KG1 (cell line): ENCODE data around the gene TMSB15C.
A peak's percentile ranks its signal among the peaks of the same experiment; 100 is the strongest.
"Not testable (repeated sequence)": the region's sequence is repeated elsewhere in the genome, so short reads cannot be mapped to it uniquely, and the experiment has no call there.

Experiments used
- DNase-seq: peaks from one replicate; lab custom pipeline; 2025; lab: John Stamatoyannopoulos, UW

TMSB15C gene

DNA sequence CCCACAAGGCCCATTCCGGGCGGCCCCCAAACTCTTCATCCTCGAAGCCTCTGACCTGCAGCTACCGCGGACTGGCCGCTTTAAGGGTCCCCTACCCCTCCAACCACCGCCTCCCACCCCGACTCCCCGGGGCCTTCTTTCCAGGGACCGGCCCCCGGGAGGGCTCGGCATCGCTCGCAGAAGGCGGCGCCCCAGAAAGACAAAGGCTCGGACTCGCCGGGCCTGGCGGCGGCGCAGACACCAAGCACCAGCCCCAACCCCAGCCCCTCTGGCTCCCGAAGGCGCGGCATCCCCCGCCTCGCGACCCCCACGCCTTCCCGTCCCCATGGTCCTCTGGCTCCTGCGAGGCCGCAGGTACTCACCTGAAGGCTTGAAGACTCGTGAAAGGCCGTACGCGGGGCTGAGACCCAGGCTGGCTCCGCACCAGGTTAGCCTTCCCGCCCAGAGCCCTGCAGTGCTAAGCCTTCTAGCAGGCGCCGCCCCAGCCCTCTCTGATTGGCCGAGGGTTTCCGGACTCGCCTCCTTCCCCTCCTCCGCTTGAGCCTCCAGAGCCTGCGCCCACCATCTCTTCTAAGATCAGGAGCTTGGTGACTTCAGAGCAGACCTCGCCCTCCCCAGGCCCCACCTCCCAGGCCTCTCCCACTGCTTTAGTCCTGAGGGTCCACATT, at the start of gene TMSB15C:
Gene TMSB15C, minus strand, starts transcription at position 459 of the 668 bp plus-strand sequence.
- not testable (repeated sequence) for DNase-seq

DNA sequence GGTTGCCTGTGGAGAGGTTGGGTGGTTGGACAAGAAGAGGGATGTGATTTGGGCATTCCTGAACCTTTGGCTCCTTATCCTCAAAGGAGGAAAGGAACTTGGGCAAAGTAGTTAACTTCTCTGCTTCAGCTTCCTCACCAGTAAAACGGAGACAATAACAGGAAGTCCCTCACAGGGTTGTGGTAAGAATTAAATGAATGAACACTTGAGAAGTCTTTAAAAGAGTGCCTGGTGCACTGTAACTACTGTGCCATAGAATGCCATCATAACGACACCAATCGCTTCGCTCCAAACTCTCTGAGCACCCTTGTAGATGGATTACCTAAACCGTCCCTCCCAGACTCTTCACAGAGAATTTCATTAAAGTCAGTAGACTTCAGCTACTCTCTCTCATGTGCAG, 46.8 kb upstream of the TMSB15C start:
- peak; percentile 1 for DNase-seq

DNA sequence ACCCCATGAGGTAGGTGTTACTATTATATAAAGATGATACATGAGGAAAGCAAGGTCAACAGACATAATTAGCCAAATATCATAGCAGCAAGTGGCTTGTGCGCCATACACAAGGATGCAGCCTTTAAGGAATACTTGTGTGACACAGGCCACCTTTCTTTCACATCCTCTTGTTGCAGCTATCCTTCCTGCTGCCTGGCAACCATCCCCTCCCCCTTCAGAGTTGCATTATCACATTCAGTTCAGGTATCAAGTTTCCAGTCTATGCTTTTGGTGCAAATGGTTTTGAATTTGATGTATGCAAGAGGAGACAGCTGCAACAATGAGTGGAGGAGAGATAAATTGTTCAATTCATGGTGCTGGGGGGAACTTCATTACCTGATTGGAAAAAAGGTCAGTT, 42.7 kb upstream of the TMSB15C start:
- no peak for DNase-seq

DNA sequence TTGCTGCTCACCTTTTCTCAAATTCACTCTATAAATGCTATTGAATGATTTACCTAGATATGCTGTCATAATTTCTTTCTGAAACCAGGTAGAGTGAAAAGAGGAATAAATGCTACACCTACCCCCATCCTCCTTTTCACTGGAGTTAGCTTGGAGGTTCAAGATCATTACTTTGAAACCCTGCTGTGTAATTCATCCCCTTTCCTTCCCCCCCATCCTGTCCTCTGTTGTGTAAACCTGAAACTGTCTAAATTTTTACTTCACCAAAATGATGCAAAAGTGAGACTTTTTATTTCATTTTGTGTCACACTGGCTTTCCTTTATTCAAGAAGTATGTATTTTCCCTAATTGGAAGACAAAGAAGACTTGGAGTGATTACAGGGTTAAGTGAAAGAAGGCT, 41.7 kb upstream of the TMSB15C start:
- DNase-seq, result no peak

DNA sequence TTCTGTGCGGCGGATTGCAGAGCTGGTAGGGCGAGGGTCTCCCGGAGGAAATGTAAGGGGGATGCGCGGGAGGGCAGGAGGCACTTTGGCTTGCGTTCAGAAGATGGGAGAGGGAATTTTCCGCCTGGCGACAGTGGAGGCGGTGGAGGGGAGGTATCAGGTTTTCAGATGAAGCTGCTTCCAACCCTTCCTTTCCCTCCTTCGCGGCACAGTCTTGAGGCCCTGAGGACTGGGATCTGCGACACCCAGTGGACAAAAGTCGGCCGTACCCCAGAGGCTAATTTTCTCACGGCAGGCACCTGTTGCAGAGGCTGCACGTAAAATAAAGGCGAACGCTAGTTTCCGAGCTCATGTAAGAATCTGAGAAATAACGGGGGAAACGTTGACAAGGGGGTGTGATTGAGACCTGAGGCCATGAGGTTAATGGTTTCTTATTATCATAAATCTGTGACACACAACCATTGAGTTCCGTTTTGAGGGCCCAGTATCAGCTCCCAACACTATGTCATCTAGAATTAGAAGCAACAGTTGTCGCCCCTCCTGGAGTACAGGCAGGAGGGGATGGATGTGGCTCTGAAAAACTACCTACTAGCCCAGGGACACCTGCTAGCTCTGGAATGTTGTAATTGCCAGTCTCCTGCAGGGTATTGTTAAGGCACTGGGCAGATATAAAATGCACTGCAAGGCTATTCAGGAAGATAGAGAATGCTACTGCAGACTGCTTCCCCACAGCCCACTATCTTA, 37.4 kb upstream of the TMSB15C start:
- no peak for DNase-seq

DNA sequence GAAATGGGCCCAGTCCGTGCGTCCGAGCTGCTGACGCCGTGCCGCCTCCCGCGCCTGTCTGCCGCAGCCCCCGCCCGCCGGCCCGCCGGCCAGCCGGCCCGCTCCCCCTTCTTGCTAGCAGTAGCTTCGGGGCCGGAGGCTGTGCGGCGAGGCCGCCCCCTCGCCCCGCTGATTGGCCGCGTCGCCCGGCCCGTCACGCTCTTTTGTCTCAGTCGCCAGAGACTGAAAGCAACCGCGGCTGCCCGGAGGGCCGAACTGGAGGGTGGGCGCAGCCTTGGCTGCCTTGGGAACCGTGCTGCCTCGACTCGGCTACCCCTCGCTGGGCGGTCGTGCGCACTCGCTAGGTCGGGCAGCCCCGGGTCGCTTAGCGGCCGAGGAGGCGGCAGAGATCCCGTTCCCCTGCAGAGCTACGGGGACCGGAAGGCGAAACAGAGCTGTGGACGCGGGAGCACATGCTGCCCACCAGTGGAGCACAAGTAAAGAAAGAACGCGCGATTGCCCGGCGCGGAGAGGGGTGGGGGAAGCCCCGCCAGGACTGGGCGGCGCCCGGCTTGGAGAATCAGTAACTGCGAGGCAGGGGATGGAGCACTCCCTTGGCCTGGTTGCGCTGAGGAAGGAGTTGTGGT, 36.4 kb upstream of the TMSB15C start, which contains the start of gene ZCCHC18:
Gene ZCCHC18, plus strand, starts transcription at position 198 of the 626 bp plus-strand sequence. CDS start 1,589 bp downstream, outside the sequence.
- no peak for DNase-seq

DNA sequence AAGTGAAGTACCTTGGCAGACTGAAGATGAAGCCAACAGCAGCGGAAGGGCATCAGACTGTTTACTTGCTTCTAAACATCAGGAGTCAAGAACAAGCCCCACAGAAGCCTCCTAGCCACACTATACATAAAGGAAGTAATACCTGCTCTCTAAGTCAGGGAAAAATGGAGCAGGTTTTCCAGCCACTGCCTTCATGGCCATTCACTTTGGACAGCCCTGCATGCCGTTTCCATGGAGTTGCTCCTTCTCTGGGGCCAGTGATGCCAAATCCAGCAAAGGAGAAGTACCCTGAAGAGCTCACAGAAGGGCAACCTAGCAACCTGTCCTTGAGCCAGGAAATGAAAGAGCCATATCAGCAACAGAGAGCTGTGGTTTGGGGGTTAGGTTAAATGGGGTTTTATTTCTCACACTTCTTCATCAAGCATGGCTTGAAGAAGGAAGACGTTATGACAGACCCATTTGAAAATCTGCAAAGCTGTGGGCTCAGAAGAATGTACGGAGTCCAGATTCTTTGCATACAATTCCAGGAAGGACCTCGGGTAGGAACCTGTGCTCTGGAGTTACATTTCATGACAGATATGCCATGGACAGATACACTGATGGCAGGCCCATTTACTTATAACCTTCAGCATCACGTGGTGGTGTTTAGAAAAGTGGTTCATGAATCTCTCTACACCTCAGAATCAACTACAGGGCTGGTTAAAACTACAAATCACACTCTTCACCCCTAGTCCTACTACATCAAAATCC, 34.6 kb upstream of the TMSB15C start:
- not testable (repeated sequence) for DNase-seq

DNA sequence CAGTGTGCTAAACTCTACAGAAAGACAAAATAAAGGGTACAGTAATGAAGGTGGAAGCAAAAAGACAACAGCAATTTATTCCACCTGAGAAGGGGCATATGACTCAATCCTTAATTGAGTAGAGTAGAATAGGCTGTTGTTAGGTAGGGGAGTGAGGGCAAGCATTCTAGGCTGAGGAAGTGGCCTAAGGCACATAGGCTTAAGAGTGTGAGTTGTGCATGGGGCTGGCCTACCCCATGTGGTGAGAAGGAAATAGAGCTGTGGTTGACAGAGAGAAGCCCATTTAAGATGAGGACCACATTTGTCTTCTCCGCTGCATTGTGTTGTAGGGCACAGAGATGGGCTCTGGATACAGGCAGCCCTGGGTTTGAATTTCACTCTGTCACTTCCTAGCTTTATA, 32.9 kb upstream of the TMSB15C start:
- no peak for DNase-seq

DNA sequence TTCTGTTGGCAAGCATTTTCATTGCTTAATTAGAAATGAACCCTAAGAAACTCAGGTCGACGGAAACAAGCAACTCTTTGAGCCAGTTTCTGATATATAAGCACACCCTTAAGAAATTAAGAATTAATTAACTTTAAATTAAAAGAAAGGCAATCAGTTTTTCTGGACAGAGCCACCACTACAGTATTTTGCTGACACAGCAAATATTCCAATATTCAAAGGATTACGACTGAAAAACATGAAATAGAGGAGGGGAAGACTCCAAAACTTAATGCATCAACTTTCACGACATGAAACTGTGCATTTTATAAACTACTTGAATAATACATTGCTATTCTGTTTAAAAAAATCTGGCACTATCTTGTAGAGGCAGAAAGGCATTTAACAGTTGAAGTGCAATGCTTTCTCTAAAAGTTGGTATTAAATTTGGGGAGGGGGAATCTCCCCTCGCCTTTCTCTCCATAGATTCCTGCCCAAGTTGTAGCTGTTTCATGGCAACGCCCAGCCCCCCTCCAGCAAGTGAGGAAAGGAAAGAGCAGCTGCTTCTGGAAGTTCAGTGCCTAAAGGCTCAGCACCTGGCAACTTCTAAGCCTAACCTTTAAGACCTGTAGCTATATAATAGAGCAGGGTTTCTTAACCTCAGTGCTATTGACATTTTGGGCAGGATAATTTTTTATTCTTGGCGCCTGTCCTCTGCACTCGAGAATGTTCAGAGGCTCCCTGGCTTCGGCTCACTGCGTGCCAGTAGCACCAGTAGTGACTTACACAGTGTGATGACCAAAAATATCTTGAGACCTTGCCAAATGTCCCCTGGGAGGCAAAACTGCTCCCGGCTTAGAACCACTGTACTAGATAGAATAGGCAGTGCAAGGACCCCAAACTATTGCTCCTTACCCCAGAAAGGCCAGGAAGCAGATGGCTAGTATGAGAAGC, 29.6 kb upstream of the TMSB15C start:
- no peak for DNase-seq

DNA sequence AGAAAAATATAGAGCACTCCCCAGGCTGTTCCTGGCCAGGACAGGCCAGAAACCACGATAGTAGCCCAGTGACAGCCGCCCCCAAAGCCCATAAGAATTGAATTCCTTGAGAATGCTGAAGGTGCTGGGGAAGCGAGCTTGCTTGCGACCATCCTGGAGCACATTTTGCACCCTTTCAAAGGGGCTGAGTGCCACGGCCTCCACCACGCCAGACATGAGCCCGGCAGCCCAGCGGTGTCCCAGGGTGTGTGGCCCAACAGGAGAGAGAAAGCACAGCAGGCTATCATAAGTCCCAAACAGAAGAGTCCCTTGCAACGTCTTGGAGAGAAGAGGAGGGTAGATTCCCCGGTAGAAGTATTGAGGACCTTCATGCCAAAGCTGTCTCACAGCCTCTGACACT, 28.6 kb upstream of the TMSB15C start:
- DNase-seq, result no peak

DNA sequence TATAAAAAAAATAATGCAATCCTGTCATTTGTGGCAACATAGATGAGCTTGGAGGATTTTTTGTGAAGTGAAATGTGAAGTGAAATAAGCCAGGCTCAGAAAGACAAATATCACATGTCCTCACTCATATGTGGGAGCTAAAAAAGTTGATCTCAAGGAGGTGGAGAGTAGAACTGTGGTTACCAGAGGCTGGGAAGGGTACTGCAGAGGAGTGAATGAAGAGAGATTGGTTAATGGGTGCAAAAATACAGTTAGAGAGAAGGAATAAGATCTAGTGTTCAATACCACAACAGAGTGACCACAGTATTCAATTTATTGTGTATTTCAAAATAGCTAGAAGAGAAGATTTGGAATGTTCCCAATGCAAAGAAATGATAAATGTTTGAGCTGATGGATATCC, 22.9 kb upstream of the TMSB15C start:
- DNase-seq, result no peak

DNA sequence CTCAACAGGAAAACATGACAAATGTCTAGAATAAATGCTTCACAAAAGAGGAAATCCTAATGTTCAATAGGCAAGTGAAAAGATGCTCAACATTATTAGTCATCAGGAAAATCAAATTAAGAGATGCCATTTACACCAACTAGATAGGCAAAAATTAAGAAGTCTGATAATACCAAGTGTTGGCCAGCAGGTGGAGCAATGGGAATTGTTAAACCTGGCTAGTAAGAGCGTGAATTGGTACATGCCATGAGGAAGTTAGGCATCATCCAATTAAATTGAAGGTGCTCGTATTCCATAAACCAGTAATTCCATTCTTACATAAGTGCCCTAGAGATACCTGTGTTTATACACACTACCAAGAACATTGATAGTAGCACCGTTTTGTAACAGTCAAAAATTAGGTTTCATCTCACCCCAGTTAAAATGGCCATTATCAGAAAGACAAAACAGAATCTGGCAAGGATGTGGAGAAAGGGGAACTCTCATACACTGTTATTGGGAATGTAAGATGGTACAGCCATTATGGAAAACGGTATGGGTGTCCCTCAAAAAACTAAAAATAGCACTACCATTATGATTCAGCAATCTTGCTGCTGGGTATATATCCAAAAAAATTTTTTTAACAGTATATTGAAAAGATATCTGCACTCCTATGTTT, 22.2 kb upstream of the TMSB15C start:
- DNase-seq, result no peak

DNA sequence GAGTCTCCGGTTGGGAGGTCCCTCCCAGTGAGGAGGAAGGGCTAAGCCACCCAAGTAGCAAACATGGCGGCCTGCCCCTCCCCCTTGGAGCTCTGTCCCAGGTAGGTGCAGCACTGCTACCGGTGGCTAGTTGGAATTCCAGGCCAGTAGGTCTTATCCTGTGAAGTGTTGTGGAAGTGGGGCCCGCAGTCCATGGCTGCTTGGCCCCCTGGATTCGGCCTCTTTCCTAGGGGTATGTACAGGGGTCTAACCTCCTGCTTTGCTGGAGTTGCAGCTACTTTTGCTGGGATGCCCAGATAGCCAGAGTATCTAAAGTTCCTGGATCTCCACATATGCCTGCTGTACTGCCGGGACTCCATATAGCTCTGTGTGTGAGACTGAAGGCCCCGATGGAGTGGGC, 9.9 kb upstream of the TMSB15C start:
- no peak for DNase-seq

DNA sequence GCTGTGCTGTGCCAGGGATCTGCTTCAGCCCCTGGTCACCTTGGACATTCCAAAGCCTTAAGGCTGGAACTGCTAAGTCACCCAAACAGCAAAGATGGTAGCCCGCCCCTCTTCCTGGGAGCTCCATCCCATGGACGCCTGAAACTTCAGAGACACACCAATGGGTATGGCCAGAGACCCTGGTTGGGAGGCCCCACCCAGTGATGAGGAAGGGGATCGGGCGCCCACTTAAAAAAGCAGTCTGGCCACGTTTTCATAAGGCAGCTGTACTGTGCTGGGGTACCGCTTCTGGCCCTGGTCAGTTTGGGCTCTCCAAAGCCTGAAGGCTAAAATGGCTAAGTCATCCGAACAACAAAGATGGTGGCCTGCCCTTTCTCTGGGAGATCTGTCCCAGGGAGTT, 9.4 kb upstream of the TMSB15C start:
- no peak for DNase-seq

DNA sequence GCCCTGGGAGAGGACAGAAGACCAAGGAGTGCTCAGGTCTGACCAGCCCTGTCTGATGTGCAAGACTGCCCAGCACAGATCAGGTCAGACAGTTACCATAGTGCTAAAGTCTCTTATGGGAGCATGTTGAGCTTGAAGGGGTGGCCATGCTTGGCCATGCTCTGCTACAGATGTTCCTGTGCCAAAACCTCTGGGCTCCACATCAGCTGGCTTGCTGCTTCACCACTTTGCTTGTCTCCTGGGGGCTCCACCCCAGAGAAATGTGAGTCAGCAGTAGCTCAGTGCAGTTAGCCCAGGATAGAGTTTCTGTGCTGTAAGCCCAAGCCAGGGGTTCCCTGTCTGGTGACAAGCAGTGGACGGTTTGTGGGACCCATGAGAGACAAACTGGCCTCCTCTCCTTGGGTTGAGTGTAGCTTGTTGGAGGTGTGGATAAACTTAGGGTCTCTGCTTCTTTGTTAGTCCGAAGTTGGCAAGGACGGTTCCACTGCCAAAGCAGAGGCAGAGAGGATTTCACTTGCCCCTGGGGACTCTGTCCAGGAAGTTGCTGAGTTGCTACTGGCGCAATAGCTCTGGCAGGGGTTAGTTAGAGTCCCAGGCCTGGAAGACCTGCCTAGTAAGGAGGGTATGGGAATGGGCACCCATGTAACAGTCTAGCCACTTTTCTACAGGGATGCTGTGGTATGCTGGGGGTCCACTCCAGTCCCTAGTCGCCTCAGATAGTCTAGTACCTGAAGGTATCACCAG, 8.7 kb upstream of the TMSB15C start:
- DNase-seq, result no peak

DNA sequence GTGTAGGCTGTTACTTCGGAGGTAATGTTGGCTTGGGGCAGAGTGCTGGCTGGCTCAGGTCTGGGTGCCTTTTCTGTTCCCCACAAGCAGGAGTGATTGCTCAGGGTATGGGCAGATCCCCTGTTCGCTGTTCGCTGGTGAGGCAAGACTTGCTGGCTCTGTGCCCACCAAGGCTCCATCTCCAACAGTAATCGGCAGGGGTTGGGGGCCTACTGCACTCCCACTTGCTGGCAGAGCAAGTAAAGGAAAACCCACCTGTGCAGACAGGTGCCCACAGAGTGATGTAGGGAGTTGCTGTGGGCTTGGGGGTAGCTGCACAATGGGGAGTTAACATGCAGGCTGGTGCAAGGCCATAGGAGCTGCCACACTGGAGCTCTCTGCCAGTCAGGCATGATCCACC, 8.0 kb upstream of the TMSB15C start:
- DNase-seq, result no peak

DNA sequence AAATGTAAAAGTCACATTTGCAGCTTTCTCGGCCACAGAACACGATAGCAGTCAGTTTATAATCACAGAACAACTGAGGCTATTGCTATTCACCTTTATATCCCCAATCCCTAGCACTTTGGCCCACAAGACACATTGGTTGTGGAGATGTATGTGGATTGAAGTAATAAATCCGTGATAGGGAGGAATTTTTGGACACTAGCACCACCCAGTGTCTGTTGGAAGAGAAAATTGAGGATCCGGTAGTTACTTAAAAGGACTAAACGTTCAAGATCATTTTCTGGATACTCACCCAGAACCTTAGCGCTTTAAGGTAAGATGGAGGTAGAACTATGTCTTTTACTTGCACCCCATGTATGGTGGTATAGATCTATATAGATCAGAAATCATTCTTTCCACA, 1.8 kb upstream of the TMSB15C start:
- DNase-seq, result not testable (repeated sequence)

DNA sequence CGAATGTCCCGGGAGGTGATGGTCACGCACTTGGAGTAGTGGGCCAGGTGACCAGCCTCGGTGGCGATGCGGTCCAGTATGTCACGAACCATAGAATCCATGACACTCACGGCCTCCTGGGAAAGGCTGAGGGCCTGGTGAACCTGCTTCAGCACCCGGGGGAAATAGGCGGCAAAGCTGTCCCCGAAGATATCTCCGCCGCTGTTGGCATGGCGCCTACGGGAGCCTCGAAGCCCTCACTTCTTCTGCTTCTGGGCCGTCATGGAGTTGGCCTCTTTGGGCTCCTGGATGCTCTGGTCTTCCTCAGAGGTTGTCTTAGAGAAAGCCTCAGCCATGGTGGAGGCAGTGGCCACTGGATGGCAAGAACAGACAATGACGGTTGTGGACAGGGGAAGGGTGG, 13.4 kb downstream of the TMSB15C start:
- DNase-seq, result not testable (repeated sequence)

DNA sequence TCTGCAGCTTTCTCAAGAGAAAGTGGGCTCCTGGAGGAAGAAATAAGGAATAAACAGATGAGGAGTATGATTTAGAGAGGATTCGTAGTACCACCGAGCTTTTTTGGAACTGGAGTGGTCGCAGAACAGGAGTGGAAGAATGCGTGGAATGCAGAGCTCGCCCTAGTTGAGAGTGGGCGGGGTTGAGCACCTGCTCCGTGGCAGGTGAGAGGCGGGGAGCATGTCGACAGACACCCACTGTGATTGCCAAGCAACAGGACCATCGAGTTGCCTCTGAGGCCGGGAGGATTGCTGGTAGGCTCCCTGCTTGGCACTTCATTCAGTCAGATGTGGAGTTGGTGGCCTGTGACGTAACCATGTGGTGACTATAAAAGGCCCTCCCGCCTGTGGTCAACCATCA, 21.1 kb downstream of the TMSB15C start:
- DNase-seq, result not testable (repeated sequence)

DNA sequence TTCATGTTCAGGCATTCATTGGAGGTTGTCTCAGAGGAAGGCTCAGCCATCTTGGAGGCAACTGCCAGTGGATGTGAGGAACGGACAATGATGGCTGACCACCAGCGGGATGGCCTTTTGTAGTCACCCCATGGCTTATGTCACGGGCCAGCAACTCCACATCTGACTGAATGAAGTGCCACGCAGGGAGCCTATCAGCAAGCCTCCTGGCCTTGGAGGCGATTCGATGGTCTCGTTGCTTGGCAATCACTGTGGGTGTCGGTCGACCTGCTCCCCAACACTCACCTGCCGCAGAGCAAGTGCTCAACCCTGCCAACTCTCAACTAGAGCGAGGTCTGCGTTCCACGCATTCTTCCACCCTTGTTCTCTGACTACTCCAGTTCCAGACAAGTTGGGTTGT, 28.9 kb downstream of the TMSB15C start:
- no peak for DNase-seq
